ENCODE data around the gene GAS7. TPM values are rescaled to one million over a fixed set of nuclear protein-coding genes. Genes with fewer than 3 reads are reported as not detected.

The GAS7 gene
- total and polyA plus RNA-seq, 2 donors (not counting 1 experiment from before 2014, with no cell fraction given), result 3.4 to 13.6 TPM

DNA sequence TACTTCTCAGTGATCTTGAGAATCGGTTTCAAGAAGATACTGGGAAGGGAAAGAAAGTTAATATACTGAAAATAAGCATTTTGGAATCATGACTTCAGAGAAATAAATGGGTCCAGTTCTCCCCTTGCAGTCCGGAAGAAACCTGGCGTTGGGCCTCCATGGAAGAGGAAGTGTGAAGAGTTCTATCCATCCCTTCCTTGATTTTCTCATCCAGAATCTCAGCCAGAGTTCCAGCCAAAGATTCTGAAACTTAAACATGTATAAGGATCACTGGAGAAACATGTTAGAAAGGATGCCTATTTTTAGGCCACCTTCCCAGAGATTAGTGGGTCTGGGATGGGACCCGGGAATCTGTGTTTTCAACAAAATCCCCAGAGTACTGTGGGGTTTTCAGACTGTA, 8.7 kb upstream of the GAS7 start:
- Mint-ChIP-seq H3K4me3 (no peak overlapping the region), H3K27me3 (no peaks in the 10 kb centered on the region), H3K27ac (no peak overlapping the region), H3K4me1 (no peaks in the 10 kb centered on the region), H3K9me3 (ENCODE audit: insufficient read depth) (peaks cover 12% of the 10 kb centered on the region)
- H4K20me1 ChIP-seq (ENCODE audit: control insufficient read depth, insufficient read depth, low read length, poor library complexity, severe bottlenecking), result no peaks in the 10 kb centered on the region
- no peaks in the 10 kb centered on the region for H3K4me1 ChIP-seq (ENCODE audit: control insufficient read depth in 2 of 2, insufficient read depth in 2 of 2, low read length in 2 of 2)
- no peak for ATAC-seq (ENCODE audit: low read depth)
- no peak overlapping the region for H3K9ac ChIP-seq (ENCODE audit: low read length)
- no peak overlapping the region for H3K4me3 ChIP-seq (ENCODE audit: control extremely low read depth in 1 of 5, extremely low read depth in 1 of 5, insufficient read depth in 1 of 5, low read depth in 2 of 5, low read length in 4 of 5)
- H3K27ac ChIP-seq (ENCODE audit: low read length in 2 of 2), result no peak overlapping the region
- H3K27me3 ChIP-seq (replicated peaks in 1 of 4; ENCODE audit: control extremely low read depth in 1 of 4, control insufficient read depth in 3 of 4, insufficient read depth in 4 of 4, low read length in 3 of 4), result no peaks in the 10 kb centered on the region
- intact Hi-C loops (cut with micrococcal nuclease), result no loop called here
- DNase-seq, result no peak
- no peaks in the 10 kb centered on the region for H3K36me3 ChIP-seq (replicated peaks in 1 of 2; ENCODE audit: control extremely low read depth in 1 of 2, control insufficient read depth in 1 of 2, extremely low read depth in 1 of 2, insufficient read depth in 2 of 2, low read length in 1 of 2)
- ChIA-PET POLR2A (no interaction called here), CTCF (interaction anchor here (1.3 kb wide), 1 partner anchor 19 kb away, joined by 5 read pairs; no protein-coding TSS in a partner anchor)
- no peaks in the 10 kb centered on the region for H3K79me2 ChIP-seq (ENCODE audit: control insufficient read depth, insufficient read depth, low read length)
- TF ChIP-seq EZH2 (IDR thresholded peaks at IDR 0.05; ENCODE audit: borderline replicate concordance, insufficient read depth, low read depth, low read length, poor library complexity, severe bottlenecking) (no peak), CTCF (IDR thresholded peaks at IDR 0.05) (no peak)
- 80% methylated on average over 1 of the region's 4 CpGs for WGBS (ENCODE audit: insufficient coverage)
- H3K9me3 ChIP-seq (ENCODE audit: control extremely low read depth in 1 of 3, control insufficient read depth in 2 of 3, insufficient read depth in 1 of 3, low read length in 2 of 3), result peaks cover 6 to 13% (median 10%) of the 10 kb centered on the region in 3 donors
- no peak overlapping the region for H3K4me2 ChIP-seq (replicated peaks; ENCODE audit: low read depth, low read length, poor library complexity, severe bottlenecking)
- no peak overlapping the region for H2AFZ ChIP-seq (ENCODE audit: insufficient read depth, low read depth, low read length, poor library complexity, severe bottlenecking)

DNA sequence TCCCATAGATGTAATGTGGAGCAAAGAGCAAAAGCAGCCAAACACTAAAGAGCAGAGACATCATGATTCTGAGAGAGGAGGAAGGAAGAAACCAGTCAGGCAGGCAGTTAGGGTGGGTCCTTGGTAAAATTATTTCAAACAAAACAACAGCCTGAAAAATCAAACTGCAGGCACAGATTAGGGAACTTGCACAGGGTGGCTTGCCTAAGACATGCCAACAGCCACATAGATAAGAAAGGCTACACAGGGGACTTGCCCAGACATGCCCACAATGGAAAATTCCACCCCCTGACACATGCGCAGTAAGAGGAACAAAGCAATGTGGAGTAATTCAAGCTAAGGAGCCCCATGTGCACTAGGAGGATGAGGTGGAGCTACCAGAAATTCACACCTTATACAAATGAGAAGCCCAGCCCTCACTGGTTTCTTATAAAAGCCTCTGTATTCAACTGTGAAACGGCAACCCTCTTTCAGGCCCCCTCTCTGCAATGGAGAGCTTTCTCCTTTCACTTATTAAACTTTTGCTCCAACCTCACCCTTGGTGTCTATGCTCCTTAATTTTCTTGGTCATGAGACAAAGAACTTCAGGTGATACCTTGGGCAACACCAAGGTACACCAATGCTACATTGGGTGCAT, 7.3 kb upstream of the GAS7 start:
- ATAC-seq (ENCODE audit: low read depth) (no peak), DNase-seq (no peak)
- no peaks in the 10 kb centered on the region for H3K4me1 Mint-ChIP-seq
- intact Hi-C loops (cut with micrococcal nuclease), result no loop called here
- Histone ChIP-seq H3K4me3 (ENCODE audit: control extremely low read depth in 1 of 5, extremely low read depth in 1 of 5, insufficient read depth in 1 of 5, low read depth in 2 of 5, low read length in 4 of 5) (no peak overlapping the region), H2AFZ (ENCODE audit: insufficient read depth, low read depth, low read length, poor library complexity, severe bottlenecking) (no peak overlapping the region), H3K36me3 (replicated peaks in 1 of 2; ENCODE audit: control extremely low read depth in 1 of 2, control insufficient read depth in 1 of 2, extremely low read depth in 1 of 2, insufficient read depth in 2 of 2, low read length in 1 of 2) (no peaks in the 10 kb centered on the region), H3K27me3 (replicated peaks in 1 of 4; ENCODE audit: control extremely low read depth in 1 of 4, control insufficient read depth in 3 of 4, insufficient read depth in 4 of 4, low read length in 3 of 4) (peaks cover 0 to 3% (median 0%) of the 10 kb centered on the region in 4 experiments), H3K4me1 (ENCODE audit: control insufficient read depth in 2 of 2, insufficient read depth in 2 of 2, low read length in 2 of 2) (no peaks in the 10 kb centered on the region), H3K4me2 (replicated peaks; ENCODE audit: low read depth, low read length, poor library complexity, severe bottlenecking) (no peak overlapping the region), H3K27ac (ENCODE audit: low read length in 2 of 2) (no peak overlapping the region), H3K9me3 (ENCODE audit: control extremely low read depth in 1 of 3, control insufficient read depth in 2 of 3, insufficient read depth in 1 of 3, low read length in 2 of 3) (peaks cover 6 to 13% (median 10%) of the 10 kb centered on the region in 3 donors), H3K79me2 (ENCODE audit: control insufficient read depth, insufficient read depth, low read length) (no peaks in the 10 kb centered on the region), H3K9ac (ENCODE audit: low read length) (no peak overlapping the region), H4K20me1 (ENCODE audit: control insufficient read depth, insufficient read depth, low read length, poor library complexity, severe bottlenecking) (no peaks in the 10 kb centered on the region)
- no peak for TF ChIP-seq EZH2 (IDR thresholded peaks at IDR 0.05; ENCODE audit: borderline replicate concordance, insufficient read depth, low read depth, low read length, poor library complexity, severe bottlenecking)
- no peak for TF ChIP-seq CTCF (IDR thresholded peaks at IDR 0.05)
- no peak overlapping the region for H3K27ac Mint-ChIP-seq
- CTCF ChIA-PET, result no interaction called here
- H3K9me3 Mint-ChIP-seq (ENCODE audit: insufficient read depth), result peaks cover 12% of the 10 kb centered on the region
- H3K4me3 Mint-ChIP-seq, result no peak overlapping the region
- POLR2A ChIA-PET, result no interaction called here
- H3K27me3 Mint-ChIP-seq, result peaks cover 8% of the 10 kb centered on the region
- 100% methylated on average over 1 of the region's 2 CpGs for whole genome bisulfite sequencing (ENCODE audit: insufficient coverage)

Data from B cell (primary cell).